ENCODE results near the gene TGM2.

TGM2 gene

GRCh38 chr20:38165089-38165965, at the start of gene TGM2:
TGM2 (minus strand) TSS chr20:38165270; CDS start chr20:38165198, 72 bp downstream.
- in situ Hi-C loops (cut with HindIII; ENCODE audit: low sequenced_read_pairs): no loop called here

GRCh38 chr20:38214256-38215193, 49.5 kb upstream of the TGM2 start:
- in situ Hi-C loops (cut with HindIII; ENCODE audit: low sequenced_read_pairs): no loop called here

GRCh38 chr20:38213607-38213940, 48.5 kb upstream of the TGM2 start:
- in situ Hi-C loops (cut with HindIII; ENCODE audit: low sequenced_read_pairs): no loop called here

- in situ Hi-C loops (cut with HindIII; ENCODE audit: low sequenced_read_pairs): no loop called here
Measured at GRCh38 chr20:38212806-38213606, 47.9 kb upstream of the TGM2 start.

GRCh38 chr20:38211200-38212097, 46.4 kb upstream of the TGM2 start:
- in situ Hi-C loops (cut with HindIII; ENCODE audit: low sequenced_read_pairs): no loop called here

- in situ Hi-C loops (cut with HindIII; ENCODE audit: low sequenced_read_pairs): no loop called here
Measured at GRCh38 chr20:38210741-38211140, 45.7 kb upstream of the TGM2 start.

- in situ Hi-C loops (cut with HindIII; ENCODE audit: low sequenced_read_pairs): no loop called here
Measured at GRCh38 chr20:38209736-38210405, 44.8 kb upstream of the TGM2 start.

- in situ Hi-C loops (cut with HindIII; ENCODE audit: low sequenced_read_pairs): no loop called here
Measured at GRCh38 chr20:38209054-38209675, 44.1 kb upstream of the TGM2 start.

GRCh38 chr20:38208523-38208922, 43.5 kb upstream of the TGM2 start:
- in situ Hi-C loops (cut with HindIII; ENCODE audit: low sequenced_read_pairs): no loop called here

GRCh38 chr20:38208088-38208487, 43.0 kb upstream of the TGM2 start:
- in situ Hi-C loops (cut with HindIII; ENCODE audit: low sequenced_read_pairs): no loop called here

GRCh38 chr20:38207621-38208020, 42.6 kb upstream of the TGM2 start:
- in situ Hi-C loops (cut with HindIII; ENCODE audit: low sequenced_read_pairs): no loop called here

GRCh38 chr20:38205001-38205400, 39.9 kb upstream of the TGM2 start:
- in situ Hi-C loops (cut with HindIII; ENCODE audit: low sequenced_read_pairs): no loop called here

GRCh38 chr20:38203981-38204357, 38.9 kb upstream of the TGM2 start:
- in situ Hi-C loops (cut with HindIII; ENCODE audit: low sequenced_read_pairs): no loop called here

- in situ Hi-C loops (cut with HindIII; ENCODE audit: low sequenced_read_pairs): no loop called here
Measured at GRCh38 chr20:38203337-38203980, 38.4 kb upstream of the TGM2 start.

GRCh38 chr20:38202982-38203293, 37.9 kb upstream of the TGM2 start:
- in situ Hi-C loops (cut with HindIII; ENCODE audit: low sequenced_read_pairs): no loop called here

GRCh38 chr20:38202153-38202981, 37.3 kb upstream of the TGM2 start:
- in situ Hi-C loops (cut with HindIII; ENCODE audit: low sequenced_read_pairs): no loop called here

GRCh38 chr20:38201356-38201755, 36.3 kb upstream of the TGM2 start:
- in situ Hi-C loops (cut with HindIII; ENCODE audit: low sequenced_read_pairs): no loop called here

GRCh38 chr20:38200646-38201045, 35.6 kb upstream of the TGM2 start:
- in situ Hi-C loops (cut with HindIII; ENCODE audit: low sequenced_read_pairs): no loop called here
